HEK293 (cell line): Measurements from ENCODE around the gene WDR7.

Source experiments
- CTCF ChIA-PET: fragments of 350-600 bp; formaldehyde crosslinking; extraction: SDS; loops from one replicate; lab custom pipeline; 2021; ENCODE audit warnings: antibody characterized with exemption; lab: Yijun Ruan, JAX
- POLR2A ChIA-PET: fragments of 300-600 bp; formaldehyde crosslinking; extraction: SDS; loops from one replicate; lab custom pipeline; 2020; ENCODE audit warnings: antibody characterized with exemption, inconsistent platforms; lab: Yijun Ruan, JAX
- H3K27ac ChIP-seq: fragments of 200-500 bp; sonication (Bioruptor generic); 2 replicates; pipeline ENCODE4 v1.5.1; 2014; ENCODE audit warnings: low read depth, low read length, control low read depth, inconsistent platforms; ENCODE audit errors: extremely low read depth
- H3K36me3 ChIP-seq, 2 experiments: fragments of 200-500 bp in 1 of 2; sonication (Bioruptor generic) in 1 of 2; 1 replicate in 1 of 2; 2 replicates in 1 of 2; pipeline ENCODE4 v1.5.1; 2014 to 2017; ENCODE audit warnings: inconsistent platforms in 2 of 2, low read length in 2 of 2; ENCODE audit not compliant: control insufficient read depth in 2 of 2, insufficient read depth in 1 of 2
- H3K4me1 ChIP-seq: fragments of 200-500 bp; sonication (Bioruptor generic); 2 replicates; pipeline ENCODE4 v1.5.1; 2014; ENCODE audit warnings: mild to moderate bottlenecking, low read length, inconsistent platforms; ENCODE audit not compliant: control insufficient read depth, insufficient read depth
- H3K4me3 ChIP-seq: 2 replicates; pipeline ENCODE4 v1.5.1; 2011; ENCODE audit warnings: low read depth, mild to moderate bottlenecking, control low read depth, low read length, moderate library complexity
- H3K9me3 ChIP-seq: fragments of 200-500 bp; sonication (Bioruptor generic); 2 replicates; pipeline ENCODE4 v1.5.1; 2014; ENCODE audit warnings: low read depth, low read length, inconsistent platforms; ENCODE audit not compliant: control insufficient read depth, insufficient read depth
- FEZF1 ChIP-seq: fragments of 450-650 bp; formaldehyde crosslinking; IDR thresholded peaks from 2 replicates; pipeline ENCODE4 v1.5.1; 2016; ENCODE audit warnings: missing biosample characterization, missing genetic modification characterization
- HOXC10 ChIP-seq: sonication (generic); formaldehyde crosslinking; IDR thresholded peaks from 2 replicates; pipeline ENCODE4 v1.8.1; 2023; ENCODE audit warnings: mild to moderate bottlenecking, missing genetic modification reagents
- KLF8 ChIP-seq: fragments of 450-650 bp; formaldehyde crosslinking; IDR thresholded peaks from 2 replicates; pipeline ENCODE4 v1.5.1; 2016; ENCODE audit warnings: missing biosample characterization, missing genetic modification characterization
- OVOL3 ChIP-seq: fragments of 450-650 bp; formaldehyde crosslinking; IDR thresholded peaks from 2 replicates; pipeline ENCODE4 v1.5.1; 2016; ENCODE audit warnings: missing biosample characterization, missing genetic modification characterization
- SCRT1 ChIP-seq: fragments of 450-650 bp; formaldehyde crosslinking; IDR thresholded peaks from 2 replicates; pipeline ENCODE4 v1.5.1; 2016; ENCODE audit warnings: missing biosample characterization, missing genetic modification characterization, borderline replicate concordance
- ZFHX2 ChIP-seq: fragments of 450-650 bp; formaldehyde crosslinking; conservative IDR thresholded peaks from 2 replicates; pipeline ENCODE4 v1.5.1; 2016; ENCODE audit warnings: missing biosample characterization, missing genetic modification characterization
- ZFP37 ChIP-seq: fragments of 450-650 bp; formaldehyde crosslinking; IDR thresholded peaks from 2 replicates; pipeline ENCODE4 v1.5.1; 2016; ENCODE audit warnings: missing biosample characterization, missing genetic modification characterization
- ZNF121 ChIP-seq: fragments of 450-650 bp; formaldehyde crosslinking; IDR thresholded peaks from 2 replicates; pipeline ENCODE4 v1.5.1; 2016; ENCODE audit warnings: missing biosample characterization, missing genetic modification characterization
- ZNF133 ChIP-seq: fragments of 450-650 bp; formaldehyde crosslinking; IDR thresholded peaks from 2 replicates; pipeline ENCODE4 v1.5.1; 2016; ENCODE audit warnings: missing biosample characterization, missing genetic modification characterization
- ZNF146 ChIP-seq: fragments of 450-650 bp; formaldehyde crosslinking; IDR thresholded peaks from 2 replicates; pipeline ENCODE4 v1.5.1; 2016; ENCODE audit warnings: missing biosample characterization, missing genetic modification characterization
- ZNF184 ChIP-seq: fragments of 450-650 bp; IDR thresholded peaks from 2 replicates; pipeline ENCODE4 v1.5.1; 2018; ENCODE audit warnings: missing biosample characterization, mild to moderate bottlenecking, missing genetic modification characterization
- ZNF350 ChIP-seq: fragments of 450-650 bp; formaldehyde crosslinking; IDR thresholded peaks from 2 replicates; pipeline ENCODE4 v1.5.0; 2017; ENCODE audit warnings: missing biosample characterization, mild to moderate bottlenecking, missing genetic modification characterization
- ZNF426 ChIP-seq: fragments of 450-650 bp; formaldehyde crosslinking; IDR thresholded peaks from 2 replicates; pipeline ENCODE4 v1.5.1; 2017; ENCODE audit warnings: missing biosample characterization, missing genetic modification characterization, mild to moderate bottlenecking, inconsistent platforms, moderate library complexity
- ZNF660 ChIP-seq: fragments of 450-650 bp; IDR thresholded peaks from 2 replicates; pipeline ENCODE4 v1.5.1; 2018; ENCODE audit warnings: missing biosample characterization, mild to moderate bottlenecking, missing genetic modification characterization
- ZNF670 ChIP-seq: fragments of 450-650 bp; formaldehyde crosslinking; IDR thresholded peaks from 2 replicates; pipeline ENCODE4 v1.5.1; 2016; ENCODE audit warnings: missing biosample characterization, missing genetic modification characterization, low read depth
- ZNF76 ChIP-seq: fragments of 450-650 bp; formaldehyde crosslinking; IDR thresholded peaks from 2 replicates; pipeline ENCODE4; 2016; ENCODE audit warnings: low read depth, missing biosample characterization, missing genetic modification characterization, borderline replicate concordance
- ZNF785 ChIP-seq: fragments of 450-650 bp; formaldehyde crosslinking; IDR thresholded peaks from 2 replicates; pipeline ENCODE4 v1.5.1; 2016; ENCODE audit warnings: missing biosample characterization, missing genetic modification characterization
- ZXDB ChIP-seq: fragments of 450-650 bp; formaldehyde crosslinking; IDR thresholded peaks from 2 replicates; pipeline ENCODE4 v1.5.1; 2016; ENCODE audit warnings: missing biosample characterization, missing genetic modification characterization
- TF ChIP-seq, protein P1 (sequence below): fragments of 450-650 bp; formaldehyde crosslinking; IDR thresholded peaks from 2 replicates; pipeline ENCODE4 v1.5.1; 2017; ENCODE audit warnings: missing biosample characterization, missing genetic modification characterization
- TF ChIP-seq, protein P2 (sequence below): fragments of 450-650 bp; formaldehyde crosslinking; IDR thresholded peaks from 2 replicates; pipeline ENCODE4 v1.5.1; 2016; ENCODE audit warnings: missing biosample characterization, missing genetic modification characterization
- TF ChIP-seq, protein P3 (sequence below): fragments of 450-650 bp; formaldehyde crosslinking; IDR thresholded peaks from 2 replicates; pipeline ENCODE4 v1.5.1; 2017; ENCODE audit warnings: missing biosample characterization, missing genetic modification characterization
- TF ChIP-seq, protein P4 (sequence below): fragments of 450-650 bp; formaldehyde crosslinking; IDR thresholded peaks from 2 replicates; pipeline ENCODE4 v1.5.1; 2016; ENCODE audit warnings: missing biosample characterization, missing genetic modification characterization
- TF ChIP-seq, protein P5 (sequence below): fragments of 450-650 bp; formaldehyde crosslinking; IDR thresholded peaks from 2 replicates; pipeline ENCODE4 v1.5.1; 2017; ENCODE audit warnings: missing biosample characterization, missing genetic modification characterization

WDR7 gene

DNA sequence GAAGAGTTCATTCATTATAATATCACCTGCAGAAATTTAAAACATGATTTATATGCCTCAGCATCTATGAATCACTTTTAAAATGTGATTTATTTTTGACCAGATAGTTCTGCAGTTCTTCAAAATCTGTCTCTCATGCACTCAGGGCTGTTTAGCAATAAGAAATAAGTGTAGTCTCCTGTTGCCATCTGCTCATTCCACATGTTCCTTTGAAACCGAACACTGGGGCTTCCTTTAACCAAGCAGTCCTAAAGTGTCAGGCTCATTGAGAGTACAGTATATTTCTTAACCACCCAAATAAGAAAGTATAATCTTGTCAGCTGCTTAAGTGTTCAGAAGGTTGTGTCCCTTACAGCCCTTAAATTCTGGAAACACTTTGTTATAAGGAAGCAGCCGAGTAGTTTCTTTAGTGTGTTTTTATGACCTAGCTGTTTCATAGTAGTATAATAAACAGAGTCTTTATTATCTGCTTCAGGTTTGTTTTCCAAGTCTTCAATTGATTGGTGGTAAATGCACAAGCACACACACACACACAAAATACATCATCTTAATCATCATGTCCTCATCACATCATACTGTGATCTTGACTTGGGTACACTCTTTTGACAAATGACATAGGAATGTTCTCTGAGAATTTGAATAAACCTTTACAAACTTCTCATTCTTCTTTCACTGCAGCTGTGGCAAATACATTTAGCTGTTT, 10.4 kb downstream of the WDR7 start:
- H3K9me3 ChIP-seq, result no peaks in the 10 kb centered on the region
- H3K36me3 ChIP-seq, result no peaks in the 10 kb centered on the region; a peak in 1 of 3 replicates
- TF ChIP-seq ZFP37 (tag by site-specific recombination) (no peak), SCRT1 (tag by site-specific recombination) (0 out of 2 replicates have a peak, but pooled peaks have one; percentile 48), ZNF426 (tag by site-specific recombination) (no peak), ZNF350 (tag by site-specific recombination) (no peak), ZXDB (tag by site-specific recombination) (no peak), FEZF1 (peak; percentile 53), OVOL3 (no peak), ZNF670 (no peak), ZNF184 (tag by site-specific recombination) (no peak), ZNF785 (tag by site-specific recombination) (no peak), ZFHX2 (tag by site-specific recombination) (no peak), HOXC10 (no peak), ZNF76 (tag by site-specific recombination) (no peak), ZNF133 (tag by site-specific recombination) (no peak), ZNF146 (tag by site-specific recombination) (no peak), KLF8 (tag by site-specific recombination) (no peak), ZNF121 (no peak), ZNF660 (no peak)
- TF ChIP-seq, protein P1, sequence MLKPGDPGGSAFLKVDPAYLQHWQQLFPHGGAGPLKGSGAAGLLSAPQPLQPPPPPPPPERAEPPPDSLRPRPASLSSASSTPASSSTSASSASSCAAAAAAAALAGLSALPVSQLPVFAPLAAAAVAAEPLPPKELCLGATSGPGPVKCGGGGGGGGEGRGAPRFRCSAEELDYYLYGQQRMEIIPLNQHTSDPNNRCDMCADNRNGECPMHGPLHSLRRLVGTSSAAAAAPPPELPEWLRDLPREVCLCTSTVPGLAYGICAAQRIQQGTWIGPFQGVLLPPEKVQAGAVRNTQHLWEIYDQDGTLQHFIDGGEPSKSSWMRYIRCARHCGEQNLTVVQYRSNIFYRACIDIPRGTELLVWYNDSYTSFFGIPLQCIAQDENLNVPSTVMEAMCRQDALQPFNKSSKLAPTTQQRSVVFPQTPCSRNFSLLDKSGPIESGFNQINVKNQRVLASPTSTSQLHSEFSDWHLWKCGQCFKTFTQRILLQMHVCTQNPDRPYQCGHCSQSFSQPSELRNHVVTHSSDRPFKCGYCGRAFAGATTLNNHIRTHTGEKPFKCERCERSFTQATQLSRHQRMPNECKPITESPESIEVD (tag by site-specific recombination), result 0 out of 2 replicates have a peak, but pooled peaks have one; percentile 20
- TF ChIP-seq, protein P2, sequence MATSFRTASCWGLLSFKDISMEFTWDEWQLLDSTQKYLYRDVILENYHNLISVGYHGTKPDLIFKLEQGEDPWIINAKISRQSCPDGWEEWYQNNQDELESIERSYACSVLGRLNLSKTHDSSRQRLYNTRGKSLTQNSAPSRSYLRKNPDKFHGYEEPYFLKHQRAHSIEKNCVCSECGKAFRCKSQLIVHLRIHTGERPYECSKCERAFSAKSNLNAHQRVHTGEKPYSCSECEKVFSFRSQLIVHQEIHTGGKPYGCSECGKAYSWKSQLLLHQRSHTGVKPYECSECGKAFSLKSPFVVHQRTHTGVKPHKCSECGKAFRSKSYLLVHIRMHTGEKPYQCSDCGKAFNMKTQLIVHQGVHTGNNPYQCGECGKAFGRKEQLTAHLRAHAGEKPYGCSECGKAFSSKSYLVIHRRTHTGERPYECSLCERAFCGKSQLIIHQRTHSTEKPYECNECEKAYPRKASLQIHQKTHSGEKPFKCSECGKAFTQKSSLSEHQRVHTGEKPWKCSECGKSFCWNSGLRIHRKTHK (tag by site-specific recombination), result no peak
- TF ChIP-seq, protein P3, sequence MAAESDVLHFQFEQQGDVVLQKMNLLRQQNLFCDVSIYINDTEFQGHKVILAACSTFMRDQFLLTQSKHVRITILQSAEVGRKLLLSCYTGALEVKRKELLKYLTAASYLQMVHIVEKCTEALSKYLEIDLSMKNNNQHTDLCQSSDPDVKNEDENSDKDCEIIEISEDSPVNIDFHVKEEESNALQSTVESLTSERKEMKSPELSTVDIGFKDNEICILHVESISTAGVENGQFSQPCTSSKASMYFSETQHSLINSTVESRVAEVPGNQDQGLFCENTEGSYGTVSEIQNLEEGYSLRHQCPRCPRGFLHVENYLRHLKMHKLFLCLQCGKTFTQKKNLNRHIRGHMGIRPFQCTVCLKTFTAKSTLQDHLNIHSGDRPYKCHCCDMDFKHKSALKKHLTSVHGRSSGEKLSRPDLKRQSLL (tag by site-specific recombination), result no peak
- TF ChIP-seq, protein P4, sequence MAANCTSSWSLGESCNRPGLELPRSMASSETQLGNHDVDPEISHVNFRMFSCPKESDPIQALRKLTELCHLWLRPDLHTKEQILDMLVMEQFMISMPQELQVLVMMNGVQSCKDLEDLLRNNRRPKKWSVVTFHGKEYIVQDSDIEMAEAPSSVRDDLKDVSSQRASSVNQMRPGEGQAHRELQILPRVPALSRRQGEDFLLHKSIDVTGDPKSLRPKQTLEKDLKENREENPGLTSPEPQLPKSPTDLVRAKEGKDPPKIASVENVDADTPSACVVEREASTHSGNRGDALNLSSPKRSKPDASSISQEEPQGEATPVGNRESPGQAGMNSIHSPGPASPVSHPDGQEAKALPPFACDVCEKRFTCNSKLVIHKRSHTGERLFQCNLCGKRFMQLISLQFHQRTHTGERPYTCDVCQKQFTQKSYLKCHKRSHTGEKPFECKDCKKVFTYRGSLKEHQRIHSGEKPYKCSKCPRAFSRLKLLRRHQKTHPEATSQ (tag by site-specific recombination), result no peak
- TF ChIP-seq, protein P5, sequence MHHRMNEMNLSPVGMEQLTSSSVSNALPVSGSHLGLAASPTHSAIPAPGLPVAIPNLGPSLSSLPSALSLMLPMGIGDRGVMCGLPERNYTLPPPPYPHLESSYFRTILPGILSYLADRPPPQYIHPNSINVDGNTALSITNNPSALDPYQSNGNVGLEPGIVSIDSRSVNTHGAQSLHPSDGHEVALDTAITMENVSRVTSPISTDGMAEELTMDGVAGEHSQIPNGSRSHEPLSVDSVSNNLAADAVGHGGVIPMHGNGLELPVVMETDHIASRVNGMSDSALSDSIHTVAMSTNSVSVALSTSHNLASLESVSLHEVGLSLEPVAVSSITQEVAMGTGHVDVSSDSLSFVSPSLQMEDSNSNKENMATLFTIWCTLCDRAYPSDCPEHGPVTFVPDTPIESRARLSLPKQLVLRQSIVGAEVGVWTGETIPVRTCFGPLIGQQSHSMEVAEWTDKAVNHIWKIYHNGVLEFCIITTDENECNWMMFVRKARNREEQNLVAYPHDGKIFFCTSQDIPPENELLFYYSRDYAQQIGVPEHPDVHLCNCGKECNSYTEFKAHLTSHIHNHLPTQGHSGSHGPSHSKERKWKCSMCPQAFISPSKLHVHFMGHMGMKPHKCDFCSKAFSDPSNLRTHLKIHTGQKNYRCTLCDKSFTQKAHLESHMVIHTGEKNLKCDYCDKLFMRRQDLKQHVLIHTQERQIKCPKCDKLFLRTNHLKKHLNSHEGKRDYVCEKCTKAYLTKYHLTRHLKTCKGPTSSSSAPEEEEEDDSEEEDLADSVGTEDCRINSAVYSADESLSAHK (tag by site-specific recombination), result peak; percentile 30; the same call in 1 of the 2 replicates
- peaks cover 12% of the 10 kb centered on the region for H3K4me1 ChIP-seq
- ChIA-PET CTCF (no interaction called here), POLR2A (interaction anchor here (1.7 kb wide), 1 partner anchor 11 kb away, joined by 6 read pairs; the partner anchor contains the start of gene WDR7)
- H3K4me3 ChIP-seq, result no peak overlapping the region
- no peak overlapping the region for H3K27ac ChIP-seq
